GM21825 (cell line): Measurements from ENCODE around the gene NCOA5.

Source experiments
- ATAC-seq: cut with Tn5 transposase; IDR thresholded peaks from one replicate; pipeline ENCODE4 v1.9.1; 2021; ENCODE audit warnings: mild to moderate bottlenecking, moderate library complexity; ENCODE audit not compliant: unreplicated experiment

The NCOA5 gene

DNA sequence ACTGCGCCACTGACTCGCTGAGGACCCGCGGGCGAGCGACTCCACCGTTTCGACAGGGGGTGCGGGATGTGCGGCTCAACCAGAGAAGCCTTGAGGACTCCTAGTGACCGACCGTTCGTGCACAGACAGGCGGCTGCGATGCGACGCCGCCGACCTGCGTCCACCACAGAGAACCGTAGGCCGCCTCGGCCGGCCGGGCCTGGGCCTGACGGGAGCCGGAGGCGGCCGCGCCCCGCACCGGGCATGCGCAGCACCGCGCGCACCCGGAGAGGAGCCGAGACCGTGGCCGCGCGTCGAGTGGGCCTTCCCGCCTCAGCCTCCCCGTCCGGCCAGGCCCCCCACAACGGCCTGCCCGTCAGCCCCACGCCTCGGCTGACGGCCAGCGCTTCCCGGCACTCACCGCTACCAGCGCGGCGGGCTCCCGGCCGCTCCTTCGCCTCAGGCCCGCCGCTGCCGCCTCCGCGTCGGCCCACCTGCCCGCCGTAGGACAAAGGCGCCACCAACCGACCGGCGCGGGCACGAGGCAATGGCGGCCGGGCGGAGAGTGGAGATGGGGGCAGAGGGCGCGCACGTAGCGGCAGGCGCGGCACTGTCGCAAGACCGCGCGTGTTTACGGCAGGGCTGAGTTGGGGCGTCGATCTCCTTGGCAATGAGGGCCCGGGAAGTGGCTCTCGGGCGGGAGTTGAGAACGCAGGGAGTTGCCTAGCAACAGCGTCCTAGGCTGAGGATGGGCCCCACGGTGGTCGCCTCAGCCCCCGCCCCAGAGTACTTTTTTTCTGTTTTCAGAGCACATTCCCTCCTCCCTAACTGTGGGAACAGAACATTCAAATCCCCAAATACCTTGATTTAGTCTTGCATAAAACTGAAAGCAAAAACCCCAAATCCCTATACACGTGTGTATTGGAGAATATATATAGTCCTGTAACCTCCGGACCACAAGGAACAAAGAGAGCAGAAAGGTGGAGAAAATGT, at the start of gene NCOA5:
Gene NCOA5, minus strand, starts transcription at position 546 of the 972 bp plus-strand sequence. CDS start 10,538 bp downstream, outside the sequence.
- ATAC-seq, result peak; percentile 79

DNA sequence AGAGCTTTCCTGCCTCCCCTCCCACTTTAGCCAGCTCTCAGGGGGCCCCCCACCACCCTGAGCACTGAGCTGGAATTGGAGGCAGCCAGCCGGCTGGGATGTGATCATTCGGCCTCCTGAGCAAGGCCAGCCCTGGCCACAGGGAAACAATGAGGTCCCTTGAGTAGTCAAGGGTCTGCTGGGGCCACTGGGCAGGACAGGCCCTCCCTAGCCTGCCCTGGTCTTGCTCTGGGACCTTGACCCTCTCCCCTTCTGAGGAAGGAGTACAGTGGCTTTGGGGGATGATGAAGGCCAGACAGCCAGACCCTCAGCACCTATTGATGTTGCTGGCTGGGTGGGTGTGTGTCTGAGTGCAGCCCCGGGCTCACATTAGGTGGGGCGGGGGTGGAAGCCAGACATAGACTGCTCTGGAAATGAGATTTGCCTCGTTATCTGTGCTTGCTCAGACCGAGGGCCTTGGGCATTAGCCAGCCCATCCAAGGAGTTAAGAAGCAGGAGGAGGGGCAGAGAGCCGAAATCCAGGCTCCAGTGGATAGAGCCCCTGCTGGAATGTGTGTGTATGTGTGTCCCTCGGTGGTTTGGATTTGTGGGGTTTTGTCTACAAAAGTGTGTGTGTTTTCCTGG, 49.6 kb upstream of the NCOA5 start:
- no peak for ATAC-seq

DNA sequence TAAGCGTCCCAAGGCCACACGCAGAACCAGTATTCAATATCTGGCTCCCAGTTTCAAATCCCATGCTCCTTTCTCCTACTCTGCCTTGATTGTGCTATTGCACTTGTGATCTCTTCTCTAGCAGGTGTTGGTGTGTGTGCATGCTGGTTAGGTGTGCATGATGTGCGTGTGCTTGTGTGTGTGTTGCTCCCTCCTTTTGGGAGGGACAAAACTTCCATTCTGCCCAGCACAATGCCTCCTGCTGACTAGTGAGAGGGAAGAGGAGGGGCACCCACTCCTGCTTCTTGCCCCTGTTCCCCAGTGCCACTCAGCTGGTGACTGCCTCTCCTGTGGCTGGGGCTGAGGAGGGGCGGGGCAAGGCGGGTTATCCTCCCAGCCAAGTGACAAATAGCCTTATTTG, 48.1 kb upstream of the NCOA5 start:
- no peak for ATAC-seq

DNA sequence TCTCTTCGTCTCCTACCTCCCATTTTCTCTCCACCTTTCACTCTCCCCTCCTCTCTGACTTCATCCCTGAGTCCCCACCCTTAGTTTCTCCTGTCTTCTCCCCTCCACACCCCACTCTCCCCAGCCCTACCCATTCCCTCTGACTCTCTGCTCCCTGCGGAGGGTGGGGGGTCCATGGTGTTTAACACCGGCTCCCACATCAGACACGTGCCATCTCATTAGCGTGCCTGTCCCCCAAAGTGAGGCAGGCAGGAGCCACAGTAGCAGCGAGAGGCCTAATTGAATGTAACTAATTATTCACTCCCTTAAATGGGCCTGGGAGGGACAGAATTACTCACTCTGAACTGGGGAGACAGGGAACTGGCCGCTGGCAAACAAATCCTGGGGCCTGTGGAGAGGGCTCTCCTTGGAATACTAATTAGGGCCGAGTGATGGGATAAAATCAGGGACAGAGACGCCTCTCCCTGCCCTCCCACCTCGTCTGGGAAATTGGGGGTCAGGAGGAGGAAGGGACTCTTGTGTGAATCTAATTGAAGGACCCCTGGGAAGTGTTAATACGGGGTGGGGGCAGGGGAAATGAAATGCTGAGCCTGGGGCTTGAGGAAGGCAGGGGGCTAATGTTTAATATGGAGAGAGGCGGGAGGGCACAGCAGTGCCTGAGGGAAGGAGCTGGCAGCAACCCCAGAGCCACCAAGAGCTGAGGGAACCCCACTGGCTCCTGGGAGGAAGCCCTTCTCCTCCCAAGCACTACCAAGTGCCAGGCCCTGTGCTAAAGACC, 46.3 kb upstream of the NCOA5 start:
- no peak for ATAC-seq

DNA sequence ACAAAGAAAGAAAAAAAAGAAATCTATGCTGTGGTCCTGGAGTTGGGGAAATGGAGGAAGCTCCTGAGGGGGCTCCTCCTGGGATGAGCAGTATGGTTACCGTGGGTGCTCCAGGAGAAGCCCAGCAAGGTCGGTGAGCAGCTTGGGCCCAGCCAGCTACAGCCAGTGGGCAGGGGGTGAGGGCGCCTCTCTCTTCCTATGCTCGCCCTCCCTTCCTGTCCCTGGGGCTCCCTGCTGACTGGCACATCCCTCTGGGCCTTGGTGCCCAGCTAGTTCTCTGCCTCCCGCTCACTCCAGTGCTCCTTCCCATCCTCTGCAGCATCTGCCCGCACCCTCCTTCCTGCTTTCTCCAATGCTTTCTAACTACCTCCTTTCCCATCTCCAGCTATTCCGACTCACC, 45.0 kb upstream of the NCOA5 start:
- no peak for ATAC-seq

DNA sequence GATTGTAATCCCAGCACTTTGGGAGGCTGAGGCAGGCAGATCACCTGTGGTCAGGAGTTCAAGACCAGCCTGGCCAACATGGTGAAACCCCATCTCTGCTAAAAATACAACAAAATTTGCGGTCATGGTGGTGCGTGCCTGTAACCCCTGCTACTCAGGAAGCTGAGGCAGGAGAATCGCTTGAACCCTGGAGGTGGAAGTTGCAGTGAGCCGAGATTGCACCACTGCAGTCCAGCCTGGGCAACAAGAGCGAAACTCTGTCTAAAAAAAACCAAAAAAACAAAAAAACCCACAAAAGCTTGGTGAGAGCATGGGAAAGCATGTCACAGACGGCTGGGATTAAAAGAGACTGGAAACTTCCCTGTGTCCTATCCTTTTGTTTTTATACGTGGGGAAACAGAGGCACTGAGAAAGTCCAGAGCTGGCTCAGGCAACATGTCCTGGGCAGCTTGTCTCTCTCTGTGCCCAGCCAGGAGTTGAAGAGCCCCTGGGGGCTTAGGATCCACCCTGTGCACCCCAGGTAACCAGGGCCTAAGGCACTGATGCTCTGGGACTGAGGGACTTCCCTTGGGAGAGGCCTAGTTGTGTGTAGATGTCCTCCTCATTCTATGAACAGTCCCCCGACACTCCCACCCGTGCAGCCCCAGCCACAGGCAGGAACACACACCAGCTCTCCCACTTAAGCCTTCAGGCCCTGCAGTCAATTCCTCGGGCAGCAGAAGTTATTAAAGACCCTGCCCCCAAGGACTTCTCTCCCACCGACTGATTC, 44.3 kb upstream of the NCOA5 start:
- no peak for ATAC-seq

DNA sequence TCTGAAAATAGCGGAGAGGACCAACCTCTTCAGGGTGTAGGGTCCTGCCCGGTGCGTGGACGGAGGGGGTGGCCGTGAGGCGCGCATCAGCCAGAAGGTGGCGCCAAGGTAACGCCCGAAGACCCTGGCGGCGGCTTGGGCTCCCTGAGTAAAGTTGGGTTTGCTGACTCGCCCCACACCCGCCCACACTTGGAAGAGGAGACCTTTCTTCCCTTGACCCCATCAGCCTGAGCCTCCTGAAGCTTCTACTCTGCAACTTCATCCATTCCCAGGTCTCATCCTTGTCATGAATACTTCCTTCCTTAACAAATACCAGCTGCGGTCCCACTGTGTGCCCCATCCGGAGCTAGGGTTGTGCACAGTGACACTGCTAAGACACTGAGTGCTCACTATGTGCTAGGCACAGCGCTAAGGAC, 43.0 kb upstream of the NCOA5 start:
- ATAC-seq, result no peak

DNA sequence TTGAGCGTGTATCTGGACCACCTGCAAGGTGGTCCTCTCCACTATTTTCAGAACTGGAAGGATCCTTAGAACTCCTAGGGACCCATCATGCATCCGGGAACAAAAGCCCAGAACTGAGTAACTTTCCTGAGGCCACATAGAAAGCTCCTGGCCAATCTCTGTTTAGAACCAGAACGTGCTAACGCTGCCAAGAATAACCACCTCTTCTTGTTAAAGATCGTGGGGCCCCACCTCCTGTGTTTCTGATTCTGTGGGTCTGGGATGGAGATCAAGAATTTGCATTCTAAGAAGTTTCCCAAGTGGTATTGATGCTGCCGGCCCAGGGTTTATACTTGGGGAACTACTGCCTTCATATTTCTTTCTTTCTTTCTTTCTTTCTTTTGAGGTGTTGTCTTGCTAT, 41.6 kb upstream of the NCOA5 start:
- ATAC-seq, result no peak

DNA sequence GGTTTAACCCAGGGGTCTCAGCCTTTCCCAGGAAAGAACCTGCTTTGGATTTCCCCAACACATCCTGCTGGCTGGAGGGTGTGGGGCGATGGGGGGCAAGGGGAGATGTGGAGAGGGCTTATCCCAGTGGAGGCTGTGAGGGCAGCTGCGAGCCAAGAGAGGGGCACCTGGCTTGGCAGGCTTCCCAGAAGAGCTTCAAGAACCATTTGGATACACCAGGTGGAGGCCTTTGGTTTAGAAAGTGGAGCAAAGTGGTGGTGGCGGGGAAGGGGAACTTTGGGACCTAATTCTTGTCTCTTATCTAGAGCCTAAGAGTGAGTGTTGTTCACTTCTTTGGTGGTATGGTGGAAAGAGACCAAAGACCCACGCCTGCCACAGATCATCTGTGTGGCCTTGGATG, 40.8 kb upstream of the NCOA5 start:
- ATAC-seq, result no peak

DNA sequence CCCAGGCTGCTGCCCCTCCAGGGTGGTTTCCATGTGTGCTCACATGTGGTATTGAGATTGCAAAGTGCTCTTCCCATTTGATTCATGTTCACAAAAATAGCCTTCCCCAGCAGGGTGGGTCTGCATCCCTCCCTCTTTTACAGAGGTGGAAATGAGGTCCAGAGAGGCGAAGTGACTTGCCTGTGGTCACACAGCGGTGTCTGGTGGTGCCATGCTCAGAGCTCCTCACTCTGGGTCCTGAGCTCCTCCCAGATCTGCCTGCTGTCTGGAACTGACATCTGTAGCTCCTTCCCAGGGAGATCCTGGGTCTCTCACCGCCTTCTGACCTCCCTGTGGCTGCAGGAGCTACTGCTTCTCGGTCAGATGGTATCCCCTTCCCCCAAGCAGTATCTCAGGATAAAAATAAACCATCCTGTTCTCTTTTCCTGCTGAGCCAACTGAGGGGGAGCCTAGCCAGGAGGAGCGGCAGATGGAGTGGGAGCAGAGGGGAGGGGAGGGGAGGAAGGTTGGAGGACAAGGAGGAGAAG, 40.3 kb upstream of the NCOA5 start:
- no peak for ATAC-seq

DNA sequence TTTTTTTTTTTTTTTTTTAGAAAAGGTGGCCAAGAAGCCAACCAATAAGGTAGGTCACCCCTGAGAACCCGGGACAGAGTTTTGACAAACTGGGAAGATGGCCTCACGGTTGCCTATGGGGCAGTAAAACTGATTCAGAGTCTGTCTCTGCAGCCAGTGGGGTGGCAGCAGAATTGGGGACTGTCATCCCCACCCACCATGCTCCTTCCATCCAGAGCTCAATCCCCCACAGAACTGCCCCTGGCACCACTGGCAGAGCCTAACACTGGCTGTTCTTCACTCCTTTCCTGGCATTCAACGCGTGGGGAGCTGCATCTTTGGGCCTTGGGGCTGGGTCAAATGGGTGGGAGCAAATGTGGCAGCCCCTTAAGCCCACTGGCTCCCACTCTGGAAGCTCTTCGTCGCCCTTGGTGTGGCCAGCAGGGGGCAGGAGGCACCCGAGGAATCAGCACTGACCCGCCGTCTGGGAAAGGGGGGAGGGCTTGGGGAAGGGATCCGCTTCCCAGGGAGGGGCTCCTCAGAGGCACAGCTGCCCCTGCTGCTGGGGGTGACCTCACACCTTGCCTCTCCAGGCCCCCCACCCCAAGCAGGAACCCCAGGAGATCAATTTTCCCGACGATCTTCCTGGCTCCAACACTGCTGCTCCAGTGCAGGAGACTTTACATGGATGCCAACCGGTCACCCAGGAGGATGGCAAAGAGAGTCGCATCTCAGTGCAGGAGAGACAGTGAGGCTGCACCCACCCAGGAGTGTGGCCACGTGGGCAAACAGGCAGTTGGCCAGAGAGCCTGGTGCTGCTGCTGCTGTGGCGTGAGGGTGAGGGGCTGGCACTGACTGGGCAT, 38.8 kb upstream of the NCOA5 start:
- no peak for ATAC-seq

DNA sequence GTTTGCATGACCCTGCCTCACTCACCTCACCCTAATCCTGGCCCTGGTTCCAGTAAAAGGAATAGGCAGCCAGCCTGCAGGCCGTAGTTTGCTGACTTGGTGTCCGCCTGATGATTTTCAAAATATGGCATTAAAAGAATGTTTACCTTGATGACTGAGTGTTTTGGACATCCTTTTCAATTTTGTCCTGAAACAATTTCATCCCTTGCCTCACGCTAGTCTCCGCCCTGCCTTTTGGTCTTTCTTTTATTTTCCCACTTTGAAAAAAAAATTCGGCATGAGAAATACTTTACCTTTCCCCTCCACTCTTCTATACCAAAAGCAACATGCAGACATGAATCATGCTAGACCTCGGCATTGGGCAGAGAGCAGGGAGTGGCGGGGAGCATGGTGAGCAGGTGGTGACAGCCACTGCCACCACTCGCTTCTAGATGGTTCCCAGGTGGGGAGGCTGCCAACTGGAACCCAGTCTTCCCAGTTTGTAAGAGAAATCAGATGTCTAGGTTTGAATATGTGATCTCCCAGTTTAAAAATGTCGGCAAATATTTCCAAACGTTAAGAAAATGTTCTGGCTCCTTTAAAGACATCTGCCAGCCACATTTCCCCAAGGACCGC, 37.7 kb upstream of the NCOA5 start:
- ATAC-seq, result no peak

DNA sequence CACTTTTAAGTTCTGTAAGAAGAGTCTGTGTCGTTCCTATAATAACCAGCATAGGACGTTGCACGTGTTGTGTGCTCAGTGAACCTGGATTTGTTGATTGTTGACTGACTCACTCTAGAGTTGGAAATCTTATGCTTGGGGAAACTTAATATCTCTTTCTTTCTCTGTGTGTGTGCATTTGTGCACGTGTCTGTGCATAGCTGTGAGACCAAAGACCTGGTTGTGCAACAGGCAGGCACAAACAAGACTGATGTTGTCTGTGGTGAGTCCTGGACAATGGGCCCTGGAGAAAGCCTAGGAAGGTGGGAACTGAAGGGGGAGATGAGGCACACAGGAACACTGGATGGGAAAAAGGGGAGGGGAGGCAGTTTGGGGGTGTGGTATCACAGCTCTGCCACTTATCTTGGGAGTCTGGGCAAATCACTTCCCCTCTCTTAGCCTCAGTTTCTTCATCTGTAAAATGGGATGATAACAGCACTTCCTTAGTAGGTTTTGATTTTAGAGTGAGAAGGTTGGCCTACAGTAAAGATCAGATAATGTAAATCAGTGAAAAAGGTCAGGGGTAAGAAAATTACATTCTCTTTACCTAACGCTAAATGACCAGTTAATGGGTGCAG, 36.8 kb upstream of the NCOA5 start:
- no peak for ATAC-seq

DNA sequence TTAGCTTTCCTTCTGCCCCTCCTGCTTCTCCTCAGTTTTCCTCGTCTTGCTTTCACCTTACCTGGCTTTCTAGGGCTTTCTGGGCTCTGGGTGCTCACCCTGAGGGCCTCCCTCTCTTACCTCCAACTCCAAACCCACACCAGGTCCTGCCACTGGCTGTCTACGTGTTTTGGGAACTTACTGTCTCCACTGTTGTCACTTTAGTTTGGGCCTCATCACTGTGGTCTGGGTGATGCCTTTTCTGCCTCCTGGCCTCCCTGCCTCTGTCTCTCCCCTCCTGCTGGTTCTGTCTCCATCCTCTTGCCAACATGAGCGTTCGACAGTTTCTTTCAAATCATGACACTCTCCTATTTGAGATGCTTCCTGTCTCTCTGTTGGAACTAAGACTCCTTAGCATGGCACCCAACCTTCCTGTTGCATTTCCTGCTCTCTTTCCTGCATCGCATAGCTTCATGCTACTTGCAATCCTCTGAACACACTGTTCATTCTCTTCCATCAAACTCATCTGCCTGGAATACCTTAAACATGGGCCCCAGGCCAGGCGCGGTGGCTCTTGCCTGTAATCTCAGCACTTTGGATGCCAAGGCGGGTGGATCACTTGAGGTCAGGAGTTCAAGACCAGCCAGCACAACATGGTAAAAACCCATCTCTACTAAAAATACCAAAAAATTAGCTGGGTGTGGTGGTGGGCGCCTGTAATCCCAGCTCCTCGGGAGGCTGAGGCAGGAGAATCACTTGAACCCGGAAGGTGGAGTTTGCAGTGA, 33.9 kb upstream of the NCOA5 start:
- ATAC-seq, result no peak

DNA sequence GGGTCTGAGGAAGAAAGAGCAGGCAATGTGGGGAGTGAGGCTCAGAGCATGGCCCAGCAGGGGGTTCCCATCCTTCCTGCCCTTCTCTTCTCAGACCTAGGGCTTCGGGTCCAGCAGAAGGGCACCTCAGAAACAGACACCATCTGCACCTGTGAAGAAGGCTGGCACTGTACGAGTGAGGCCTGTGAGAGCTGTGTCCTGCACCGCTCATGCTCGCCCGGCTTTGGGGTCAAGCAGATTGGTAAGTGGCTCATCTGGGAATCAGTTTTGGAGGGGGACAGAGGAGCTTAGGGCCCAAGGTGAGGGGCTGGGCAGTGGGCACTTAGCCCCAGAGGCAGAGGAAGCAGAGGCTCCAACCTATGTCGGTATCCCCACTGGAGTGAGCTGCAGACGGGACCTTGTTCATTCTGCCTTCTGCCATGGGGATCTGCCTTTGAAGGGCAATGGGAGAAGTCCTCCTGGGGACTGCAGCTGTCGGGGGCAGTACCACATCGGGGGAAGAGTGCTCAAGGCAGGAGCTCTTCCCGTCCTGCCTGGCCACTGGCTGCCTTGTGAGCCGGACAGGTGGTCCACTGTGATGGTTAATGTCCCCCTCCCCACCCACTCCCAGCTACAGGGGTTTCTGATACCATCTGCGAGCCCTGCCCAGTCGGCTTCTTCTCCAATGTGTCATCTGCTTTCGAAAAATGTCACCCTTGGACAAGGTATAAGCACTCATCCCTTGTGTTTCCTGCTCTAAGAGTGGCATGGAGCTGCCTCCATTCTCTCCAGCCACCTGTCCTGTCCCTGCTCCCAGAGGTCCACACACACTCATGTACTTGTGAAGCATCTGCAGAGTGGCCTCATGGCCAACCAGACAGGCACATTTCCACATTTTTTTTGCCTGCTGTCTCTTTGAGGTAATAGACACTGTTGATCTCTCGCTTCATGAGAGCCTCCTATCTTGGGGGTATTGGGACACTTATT, 33.0 kb upstream of the NCOA5 start:
- no peak for ATAC-seq

DNA sequence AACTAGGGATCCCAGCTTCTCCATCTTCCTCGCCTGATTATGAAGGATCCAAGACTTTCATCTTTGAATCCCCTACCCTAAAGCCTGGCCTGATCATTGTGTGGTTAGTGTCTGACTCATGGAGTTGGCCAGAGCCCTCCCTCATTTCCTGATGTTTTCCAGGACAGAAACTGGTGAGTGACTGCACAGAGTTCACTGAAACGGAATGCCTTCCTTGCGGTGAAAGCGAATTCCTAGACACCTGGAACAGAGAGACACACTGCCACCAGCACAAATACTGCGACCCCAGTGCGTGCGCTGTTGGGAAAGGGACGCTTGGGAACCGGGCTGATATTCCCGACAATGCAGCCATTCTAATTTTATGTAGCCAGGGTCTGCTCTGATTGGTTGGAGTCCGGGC, 32.3 kb upstream of the NCOA5 start:
- no peak for ATAC-seq
